Ovary (tissue), 9 donors: ENCODE data around the gene TBC1D8. TPM values are rescaled to one million over a fixed set of nuclear protein-coding genes. Genes with fewer than 3 reads are reported as not detected.

Source experiments
- DNase-seq, 5 donors: peaks; one replicate each; pipeline ENCODE4 v3.0.0-alpha.2; 2019 to 2020
- H3K27ac ChIP-seq, 2 donors: fragments of 200-600 bp; one replicate each; pipeline versions ENCODE4 v1.5.1 to v1.8.0; 2019 to 2022
- H3K27me3 ChIP-seq: fragments of 200-600 bp; one replicate; pipeline ENCODE4 v1.8.0; 2022
- H3K36me3 ChIP-seq: fragments of 200-600 bp; sonication (generic); one replicate; pipeline ENCODE4 v1.5.1; 2019
- H3K4me1 ChIP-seq: one replicate; pipeline ENCODE4 v1.8.1; 2013; ENCODE audit warnings: mild to moderate bottlenecking, moderate library complexity; ENCODE audit not compliant: insufficient read depth
- H3K4me3 ChIP-seq: fragments of 200-600 bp; sonication (generic); one replicate; pipeline ENCODE4 v1.5.1; 2017
- H3K9me3 ChIP-seq, 2 donors: fragments of 200-600 bp in 1 of 2; sonication (generic) in 1 of 2; one replicate each; pipeline versions ENCODE4 v1.5.1 to v1.8.1; 2013 to 2019; ENCODE audit warnings: mild to moderate bottlenecking in 1 of 2, moderate library complexity in 1 of 2
- EP300 ChIP-seq: sonication (generic); formaldehyde crosslinking; IDR thresholded peaks from one replicate; pipeline ENCODE4 v1.6.1; 2017; ENCODE audit warnings: antibody characterized with exemption
- POLR2A ChIP-seq: fragments of 450-650 bp; IDR thresholded peaks from one replicate; pipeline ENCODE4 v1.6.1; 2017; ENCODE audit warnings: antibody characterized with exemption, mild to moderate bottlenecking, moderate library complexity
- WGBS, 3 donors: extraction: QIAGEN DNeasy Blood & Tissue Kit in 1 of 3; methylation state at CpG; one replicate each; pipeline versions ENCODE4 v1.1.5 to v1.1.7; 2013 to 2017; 5-methylcytosine and 5-hydroxymethylcytosine counted together
- intact Hi-C, 4 donors: fragments of 100-400 bp; cut with DNase I; formaldehyde crosslinking; loops; one replicate each; pipeline versions ENCODE4 v1.11.0 to v1.15.1; 2022 to 2023
- polyA plus RNA-seq, 2 donors: library from polyadenylated mRNA; stranded (reverse); fragments of 200-250 nt in 1 of 2; fragments of 350-450 nt in 1 of 2; fragmentation: Illumina TruSeq in 1 of 2; extraction: RNeasy Lipid Tissue Mini Kit (QIAGEN cat#74804) in 1 of 2; gene quantifications; one replicate each; pipeline ENCODE4 v1.2.3, GENCODE V29; 2013 to 2014
- total RNA-seq, 7 donors: library from RNA; depleted of rRNA in 2 of 7; stranded (reverse); fragments of >200 nt in 2 of 7; fragmentation: NEBNext Ultra II Directional in 3 of 7; extraction: Animal tissue kit (Norgen Biotek cat#: 25700) in 3 of 7; gene quantifications; one replicate each; pipeline versions ENCODE4 v1.1.0 to v1.2.4, GENCODE V29; 2016 to 2023
- TF ChIP-seq, protein P1 (sequence below), 3 donors: fragments of 450-650 bp in 2 of 3; fragments of 200-600 bp in 1 of 3; IDR thresholded peaks; one replicate each; pipeline versions ENCODE4 v1.5.1 to v1.8.0; 2016 to 2022; ENCODE audit warnings: antibody characterized with exemption in 3 of 3, mild to moderate bottlenecking in 1 of 3
- donor health status: DM: no; HTN: no; CAD: no; lungs with moderate emphysema.
- donor health status: DM: no; HTN: no; CAD: no.
- donor health status: Bipolar disorder and iron deficiency.
- donor health status: DM: yes; HTN: yes; CAD: no.
- donor health status: DM: no; HTN: no; CAD: no.
- donor health status: DM: yes; HTN: yes; CAD: no.

TBC1D8 gene
- total and polyA plus RNA-seq, 9 donors = 10.8 to 44.6 (median 15.6) TPM

DNA sequence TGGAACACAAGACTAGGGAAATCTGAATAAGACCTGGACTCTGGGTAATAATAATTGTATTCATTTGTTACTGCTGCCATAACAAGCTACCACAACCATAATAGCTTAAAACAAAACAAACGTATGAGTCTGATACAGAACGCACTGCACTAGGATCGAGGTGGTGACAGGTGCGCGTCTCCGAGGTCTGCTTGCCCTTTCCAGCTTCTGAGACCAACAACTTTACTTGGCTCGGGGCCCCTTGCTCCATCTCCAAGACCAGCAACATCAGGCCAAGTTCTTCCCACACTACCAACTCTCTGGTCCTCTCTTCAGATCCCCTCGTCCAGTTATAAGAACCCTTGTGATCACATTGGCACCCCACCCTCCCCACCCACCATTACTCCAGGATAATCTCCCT is 42.8 kb downstream of the TBC1D8 start:
- intact Hi-C loops = no loop called here
- no peak overlapping the region for H3K27ac ChIP-seq
- H3K9me3 ChIP-seq = no peaks in the 10 kb centered on the region
- H3K4me1 ChIP-seq = peaks cover 8% of the 10 kb centered on the region
- H3K27me3 ChIP-seq = no peaks in the 10 kb centered on the region
- no peak for DNase-seq
- H3K4me3 ChIP-seq = no peak overlapping the region
- no peak for TF ChIP-seq POLR2A
- TF ChIP-seq, protein P1, sequence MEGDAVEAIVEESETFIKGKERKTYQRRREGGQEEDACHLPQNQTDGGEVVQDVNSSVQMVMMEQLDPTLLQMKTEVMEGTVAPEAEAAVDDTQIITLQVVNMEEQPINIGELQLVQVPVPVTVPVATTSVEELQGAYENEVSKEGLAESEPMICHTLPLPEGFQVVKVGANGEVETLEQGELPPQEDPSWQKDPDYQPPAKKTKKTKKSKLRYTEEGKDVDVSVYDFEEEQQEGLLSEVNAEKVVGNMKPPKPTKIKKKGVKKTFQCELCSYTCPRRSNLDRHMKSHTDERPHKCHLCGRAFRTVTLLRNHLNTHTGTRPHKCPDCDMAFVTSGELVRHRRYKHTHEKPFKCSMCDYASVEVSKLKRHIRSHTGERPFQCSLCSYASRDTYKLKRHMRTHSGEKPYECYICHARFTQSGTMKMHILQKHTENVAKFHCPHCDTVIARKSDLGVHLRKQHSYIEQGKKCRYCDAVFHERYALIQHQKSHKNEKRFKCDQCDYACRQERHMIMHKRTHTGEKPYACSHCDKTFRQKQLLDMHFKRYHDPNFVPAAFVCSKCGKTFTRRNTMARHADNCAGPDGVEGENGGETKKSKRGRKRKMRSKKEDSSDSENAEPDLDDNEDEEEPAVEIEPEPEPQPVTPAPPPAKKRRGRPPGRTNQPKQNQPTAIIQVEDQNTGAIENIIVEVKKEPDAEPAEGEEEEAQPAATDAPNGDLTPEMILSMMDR (IDR thresholded peaks at IDR 0.05) = no peak
- TF ChIP-seq EP300 = no peak
- 93 to 94% (median 93%) methylated on average over 8 of the region's 8 CpGs for WGBS, 3 donors
- H3K36me3 ChIP-seq = no peaks in the 10 kb centered on the region

DNA sequence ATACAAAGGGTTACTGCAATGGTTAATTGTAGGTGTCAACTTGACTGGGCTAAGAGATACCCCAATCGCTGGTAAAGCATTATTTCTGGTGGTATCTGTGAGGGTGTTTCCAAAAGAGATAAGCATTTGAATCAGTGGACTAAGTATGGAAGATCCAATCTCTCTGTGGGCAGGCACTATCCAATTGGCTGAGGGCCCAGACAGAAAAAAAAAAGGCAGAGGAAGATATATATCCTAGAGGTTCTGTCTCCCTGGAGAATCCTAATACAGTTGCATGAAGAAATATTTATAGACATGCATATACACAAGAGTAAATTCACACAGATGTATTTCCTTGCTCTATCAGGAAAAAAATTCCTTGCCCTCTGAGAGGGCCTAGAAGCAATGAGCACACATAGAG is 43.9 kb downstream of the TBC1D8 start:
- Histone ChIP-seq H3K27ac (no peak overlapping the region), H3K36me3 (no peaks in the 10 kb centered on the region), H3K27me3 (no peaks in the 10 kb centered on the region), H3K4me1 (peaks cover 5% of the 10 kb centered on the region), H3K4me3 (no peak overlapping the region), H3K9me3 (no peaks in the 10 kb centered on the region)
- DNase-seq = no peak
- TF ChIP-seq EP300 (no peak), POLR2A (no peak)
- TF ChIP-seq, protein P1 (IDR thresholded peaks at IDR 0.05) = no peak
- intact Hi-C loops = no loop called here
- WGBS, 3 donors = 32 to 43% (median 33%) methylated on average over 1 of the region's 1 CpG

DNA sequence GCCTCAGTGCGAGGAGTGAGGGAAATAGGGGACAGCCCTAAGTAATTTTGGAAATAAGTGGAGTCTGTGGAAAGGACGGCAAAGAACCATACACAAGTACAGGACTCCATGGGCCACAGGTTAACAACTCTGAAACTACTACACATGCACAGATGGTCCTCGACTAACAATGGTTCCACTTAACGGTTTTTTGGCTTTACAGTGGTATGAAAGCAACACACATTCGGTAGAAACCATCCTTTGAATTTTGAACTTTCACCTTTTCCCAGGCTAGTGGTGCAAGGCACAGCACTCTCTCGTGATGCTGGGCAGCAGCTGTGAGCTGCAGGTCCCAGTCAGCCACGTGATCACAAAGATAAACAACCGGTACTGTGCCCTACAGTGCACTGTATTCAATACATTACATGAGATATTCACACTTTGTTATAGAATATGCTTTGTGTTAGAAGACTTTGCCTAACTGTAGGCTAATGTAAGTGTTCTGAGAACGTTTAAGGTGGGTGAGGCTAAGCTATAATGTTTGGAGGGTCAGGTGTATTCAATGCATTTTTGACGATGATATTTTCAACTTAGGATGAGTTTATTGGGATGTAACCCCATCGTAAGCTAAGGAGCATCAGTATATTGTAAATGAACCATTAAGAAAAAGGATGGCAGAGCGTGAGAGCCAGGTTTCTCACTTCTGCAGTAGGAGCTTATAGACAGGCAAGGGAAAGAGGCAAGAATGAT is 44.6 kb downstream of the TBC1D8 start:
- Histone ChIP-seq H3K4me1 (peaks cover 1% of the 10 kb centered on the region), H3K27ac (no peak overlapping the region), H3K27me3 (no peaks in the 10 kb centered on the region), H3K36me3 (no peaks in the 10 kb centered on the region), H3K9me3 (no peaks in the 10 kb centered on the region), H3K4me3 (no peak overlapping the region)
- intact Hi-C loops = no loop called here
- 63 to 72% (median 72%) methylated on average over 12 of the region's 12 CpGs for WGBS, 3 donors
- no peak for DNase-seq
- TF ChIP-seq POLR2A = no peak
- TF ChIP-seq, protein P1 (IDR thresholded peaks at IDR 0.05) = no peak
- TF ChIP-seq EP300 = no peak

DNA sequence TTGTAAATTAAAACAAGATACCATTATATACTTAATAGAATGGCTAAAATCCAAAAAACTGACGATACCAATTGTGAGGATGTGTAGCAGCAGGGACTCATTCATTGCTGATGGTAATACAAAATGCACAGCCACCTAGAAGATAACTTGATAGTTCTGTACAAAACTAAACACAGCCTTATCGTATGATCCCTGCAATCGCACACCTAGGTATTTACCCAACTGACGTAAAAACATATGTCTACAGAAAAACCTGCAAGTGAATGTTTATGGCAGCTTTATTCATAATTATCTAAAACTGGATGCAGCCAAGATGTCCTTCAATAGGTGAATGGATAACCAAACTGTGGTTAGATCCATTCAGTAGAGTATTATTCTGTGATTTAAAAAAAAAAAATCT is 45.5 kb downstream of the TBC1D8 start:
- no peaks in the 10 kb centered on the region for H3K9me3 ChIP-seq
- no peak for TF ChIP-seq EP300
- no peak for TF ChIP-seq POLR2A
- TF ChIP-seq, protein P1 (IDR thresholded peaks at IDR 0.05) = no peak
- no peak overlapping the region for H3K4me3 ChIP-seq
- no peaks in the 10 kb centered on the region for H3K27me3 ChIP-seq
- WGBS, 3 donors = 92 to 97% (median 95%) methylated on average over 4 of the region's 4 CpGs
- intact Hi-C loops = no loop called here
- H3K4me1 ChIP-seq = peaks cover 1% of the 10 kb centered on the region
- H3K36me3 ChIP-seq = no peaks in the 10 kb centered on the region
- no peak overlapping the region for H3K27ac ChIP-seq
- no peak for DNase-seq
